Nucleus accumbens (tissue), 56 donors: Measurements from ENCODE around the gene CACYBP.

Experiments
- DNase-seq, 56 donors: peaks; one replicate each; lab custom pipeline; 2025; lab: John Stamatoyannopoulos, UW

The CACYBP gene

GRCh38 chr1:175050992-175051391 lies 51.2 kb downstream of the CACYBP start:
- DNase-seq, result no peak

- no peak for DNase-seq
Measured at GRCh38 chr1:175054736-175055135, 55.0 kb downstream of the CACYBP start.
